Stimulated activated CD4-positive, alpha-beta T cell treated with anti-CD3 and anti-CD28 coated beads, Interleukin-1b, Interleukin-23, amount 100 ng/mL, for 48 hours (primary cell): ENCODE measurements around the gene CBY1.
"Not testable (repeated sequence)": the region's sequence is repeated elsewhere in the genome, so short reads cannot be mapped to it uniquely, and the experiment has no call there.

Experiments
- DNase-seq: peaks from one replicate; pipeline ENCODE4 v3.0.0-alpha.2; 2020

Gene CBY1

GRCh38 chr22:38656256-38657044 is at the start of gene CBY1, which contains the start of gene FAM227A:
TSS of gene CBY1 (plus strand) at chr22:38656638. CDS start at chr22:38668055, 11,417 bp downstream.
TSS of gene FAM227A (minus strand) at chr22:38656392. CDS start at chr22:38650168, 6,224 bp downstream.
- DNase-seq, result peak; percentile 83

- no peak for DNase-seq
Observed at GRCh38 chr22:38607680-38608079, 48.8 kb upstream of the CBY1 start.

DNA sequence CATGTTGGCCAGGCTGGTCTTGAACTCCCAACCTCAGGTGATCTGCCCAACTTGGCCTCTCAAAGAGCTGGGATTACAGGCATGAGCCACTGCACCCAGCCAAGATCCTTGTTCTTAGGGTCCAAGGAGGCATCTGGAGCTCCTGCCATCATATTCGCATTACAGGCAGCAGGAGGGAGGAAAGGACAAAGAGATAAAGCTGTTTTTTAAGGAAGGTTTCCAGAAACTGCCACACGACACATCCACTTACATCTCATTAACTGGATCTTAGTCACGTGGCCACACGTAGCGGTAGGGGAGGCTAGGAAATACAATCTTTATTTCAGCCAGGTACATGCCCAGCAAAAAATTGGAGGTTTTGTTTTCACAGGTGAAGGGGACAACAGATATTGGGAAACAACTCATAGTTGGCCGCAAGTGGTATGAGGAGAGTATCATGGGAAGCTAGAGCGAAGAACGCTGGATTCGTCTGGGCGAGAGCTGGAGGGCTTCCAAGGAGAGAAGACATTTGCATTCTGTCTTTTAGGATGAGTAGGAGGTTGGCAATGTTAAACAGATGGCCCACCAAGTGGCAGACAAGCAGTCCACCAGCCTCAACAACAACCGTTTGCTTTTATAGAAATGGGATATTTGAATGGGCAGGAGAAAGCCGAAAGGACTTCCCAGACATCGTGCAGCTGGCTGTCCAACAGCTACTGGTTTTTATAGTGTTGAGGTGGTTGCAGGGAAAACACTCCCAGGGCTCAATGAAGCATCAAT is 47.3 kb upstream of the CBY1 start:
- DNase-seq, result no peak

DNA sequence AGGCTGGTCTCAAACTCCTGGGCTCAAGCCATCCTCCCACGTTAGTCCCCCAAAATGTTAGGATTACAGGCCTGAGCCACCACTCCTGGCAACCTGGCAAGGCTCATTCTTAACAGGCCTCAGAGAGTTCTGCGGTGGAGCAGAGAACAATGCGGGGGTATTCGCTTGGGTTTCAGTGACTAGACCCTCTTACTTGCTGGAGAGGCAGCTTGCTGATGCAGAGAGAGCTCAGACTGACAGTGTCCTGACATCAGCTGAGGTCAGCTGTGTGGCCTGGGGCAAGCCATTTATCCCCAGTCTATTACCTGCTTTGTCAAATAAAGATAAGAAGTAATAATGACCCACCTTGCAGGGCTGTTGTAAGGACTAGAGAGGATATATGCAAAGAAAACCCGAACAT is 46.2 kb upstream of the CBY1 start:
- no peak for DNase-seq

GRCh38 chr22:38611559-38611958 is 44.9 kb upstream of the CBY1 start:
- DNase-seq, result no peak

DNA sequence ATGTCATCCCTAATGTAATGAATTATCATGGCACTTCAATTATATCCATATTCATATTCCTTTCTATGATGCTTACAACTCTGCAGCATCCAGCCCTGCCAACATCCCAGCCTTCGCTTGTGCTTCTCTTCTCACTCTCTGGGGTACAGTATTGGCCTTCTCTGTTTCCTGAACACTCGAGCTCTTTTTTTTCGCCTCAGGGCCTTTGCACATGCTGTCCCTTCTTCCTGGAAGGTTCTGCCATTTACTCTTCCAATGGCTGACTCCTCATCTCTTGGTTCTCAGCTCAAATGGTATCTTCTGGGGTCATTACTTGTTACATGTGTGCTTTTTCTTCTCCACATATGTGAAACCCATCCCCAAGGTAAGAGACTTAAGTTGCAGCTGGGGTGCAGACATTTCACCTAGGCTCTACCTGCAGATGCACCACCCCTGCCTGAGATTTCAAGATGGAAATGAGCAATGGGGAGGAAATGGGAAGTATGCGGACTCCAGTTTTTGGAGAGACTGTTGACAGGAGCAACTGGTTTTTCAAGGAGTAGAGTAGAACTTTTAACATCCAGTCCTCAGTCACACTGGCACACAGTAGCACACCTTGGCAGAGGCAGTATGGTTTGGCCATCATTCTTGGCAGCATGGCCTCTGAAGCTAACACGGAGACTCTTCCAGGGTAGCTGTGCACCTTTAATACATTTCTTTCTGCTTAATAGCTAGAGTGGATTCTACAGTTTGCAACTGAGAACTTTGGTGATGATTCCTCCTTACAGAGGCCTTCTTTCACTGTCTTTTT is 44.0 kb upstream of the CBY1 start:
- no peak for DNase-seq

- no peak for DNase-seq
Observed at GRCh38 chr22:38613588-38613987, 42.9 kb upstream of the CBY1 start.

DNA sequence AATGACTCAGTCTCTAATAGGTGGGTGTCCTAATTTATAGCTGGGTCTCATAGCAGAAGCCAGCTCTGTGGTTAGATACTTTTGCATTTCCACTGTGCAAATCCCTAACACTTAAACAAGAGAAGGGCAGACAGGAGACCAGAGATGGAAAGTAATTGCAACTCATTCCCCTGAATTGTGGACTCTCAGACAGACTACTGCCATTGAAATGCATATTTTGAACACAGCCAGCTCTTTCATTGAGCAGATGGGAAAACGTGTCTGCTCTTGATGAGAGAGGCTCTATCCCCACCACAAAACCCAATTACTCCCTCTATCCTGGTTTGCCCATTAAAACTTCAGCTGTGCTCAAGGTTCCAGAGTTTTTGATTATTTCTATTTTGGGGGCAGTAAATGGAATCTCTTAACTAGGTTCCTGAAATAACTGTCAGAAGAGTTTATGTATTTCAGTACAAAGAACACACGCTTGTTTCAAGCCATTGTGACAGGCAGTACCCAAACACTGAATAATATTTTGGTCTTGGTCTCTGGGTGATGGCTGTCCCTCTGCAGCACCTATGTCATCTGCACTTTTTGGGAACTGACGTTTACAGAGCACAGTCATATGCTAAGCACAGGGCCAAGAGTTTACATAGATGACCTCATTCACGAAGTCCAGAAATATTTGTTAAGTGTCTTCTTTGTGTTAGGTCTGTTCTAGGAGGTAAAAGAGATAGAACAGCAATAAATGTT is 41.9 kb upstream of the CBY1 start:
- DNase-seq, result no peak

DNA sequence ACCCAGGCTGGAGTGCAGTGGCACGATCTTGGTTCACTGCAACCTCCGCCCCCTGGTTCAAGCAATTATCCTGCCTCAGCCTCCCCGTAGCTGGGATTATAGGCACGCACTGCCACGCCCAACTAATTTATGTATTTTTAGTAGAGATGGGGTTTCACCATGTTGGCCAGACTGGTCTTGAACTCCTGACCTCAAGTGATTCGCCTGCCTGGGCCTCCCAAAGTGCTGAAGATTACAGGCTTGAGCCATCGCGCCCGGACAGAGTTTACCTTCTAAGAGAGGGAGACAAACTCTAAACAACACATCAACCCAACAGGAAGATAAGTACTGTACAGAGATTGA is 41.4 kb upstream of the CBY1 start:
- not testable (repeated sequence) for DNase-seq

DNA sequence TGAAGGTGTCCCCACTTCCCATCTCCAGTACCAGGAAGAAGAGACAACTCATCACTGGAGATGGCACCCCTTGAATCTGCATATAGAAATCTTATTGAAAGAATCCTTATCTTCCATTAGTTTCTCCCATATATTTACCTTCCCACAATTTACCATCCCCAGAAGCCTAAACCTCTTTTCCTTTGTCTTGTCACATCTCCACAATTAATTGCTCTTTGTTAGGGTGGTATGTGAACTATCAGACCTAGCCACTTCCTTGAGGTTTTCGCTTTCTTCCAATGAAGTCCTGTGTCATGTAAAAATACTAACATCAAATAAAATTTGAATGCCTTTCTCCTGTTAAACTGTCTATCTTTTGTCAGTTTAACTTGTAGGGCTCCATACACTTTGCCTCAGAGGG is 38.2 kb upstream of the CBY1 start:
- DNase-seq, result no peak

DNA sequence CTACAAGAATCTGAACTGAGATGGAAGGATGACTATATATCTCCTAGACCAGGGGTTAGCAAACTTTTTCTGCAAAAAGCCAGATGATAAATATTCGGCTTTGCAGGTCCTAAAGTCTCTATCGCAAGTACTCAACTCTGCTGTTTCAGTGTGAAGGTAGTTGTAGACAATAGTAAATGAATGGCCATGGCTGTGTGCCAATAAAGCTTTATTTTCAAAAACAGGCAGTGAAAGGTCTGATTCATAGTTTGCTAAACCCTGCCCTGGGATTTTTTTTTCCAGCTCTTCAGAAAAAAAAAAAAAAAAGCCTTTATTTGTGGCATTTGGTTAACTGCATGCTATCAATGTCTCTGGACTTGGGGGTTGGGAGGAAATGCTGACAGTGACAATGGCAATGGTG is 37.8 kb upstream of the CBY1 start:
- DNase-seq, result no peak

GRCh38 chr22:38623351-38623750 is 33.1 kb upstream of the CBY1 start:
- DNase-seq, result no peak

DNA sequence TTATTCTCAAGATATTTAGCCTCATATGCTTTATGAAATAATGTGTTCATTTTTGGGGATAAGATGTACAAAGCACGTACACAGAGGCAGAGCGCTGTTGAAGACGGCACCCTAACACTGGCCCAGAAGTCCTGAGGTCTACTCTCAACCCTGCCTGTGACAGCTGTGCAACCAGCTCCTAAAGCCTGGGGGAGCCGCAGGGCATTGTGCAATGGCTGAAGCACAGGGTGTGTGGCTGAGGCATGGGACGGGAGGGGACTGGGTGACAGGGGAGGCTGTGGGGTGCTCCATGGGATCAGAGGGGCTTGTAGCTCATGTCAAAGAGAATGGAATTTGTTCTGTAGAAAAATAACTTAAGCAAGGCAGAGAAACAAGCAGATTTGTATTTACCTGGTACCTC is 28.0 kb upstream of the CBY1 start:
- DNase-seq, result no peak

GRCh38 chr22:38629108-38629507 is 27.3 kb upstream of the CBY1 start:
- DNase-seq, result no peak

DNA sequence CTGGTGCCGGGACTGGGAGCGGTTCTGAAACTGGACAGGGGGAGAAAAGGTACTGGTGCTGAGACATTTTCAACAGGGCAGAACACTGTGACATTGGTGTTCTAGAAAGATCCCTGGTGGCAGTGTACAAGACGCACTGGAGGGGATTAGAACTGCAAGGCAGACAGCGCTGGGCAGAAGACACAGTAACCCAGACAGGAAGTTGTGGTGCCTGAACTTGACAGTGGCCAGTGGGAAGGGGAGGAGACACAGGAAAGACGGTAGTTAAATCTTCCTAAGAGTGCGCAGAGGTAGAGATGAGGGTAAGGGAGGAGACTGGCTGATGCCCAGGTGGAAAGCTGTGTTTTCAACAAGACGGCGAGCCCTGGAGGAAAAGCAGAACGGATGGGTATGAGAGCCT is 24.7 kb upstream of the CBY1 start:
- no peak for DNase-seq

DNA sequence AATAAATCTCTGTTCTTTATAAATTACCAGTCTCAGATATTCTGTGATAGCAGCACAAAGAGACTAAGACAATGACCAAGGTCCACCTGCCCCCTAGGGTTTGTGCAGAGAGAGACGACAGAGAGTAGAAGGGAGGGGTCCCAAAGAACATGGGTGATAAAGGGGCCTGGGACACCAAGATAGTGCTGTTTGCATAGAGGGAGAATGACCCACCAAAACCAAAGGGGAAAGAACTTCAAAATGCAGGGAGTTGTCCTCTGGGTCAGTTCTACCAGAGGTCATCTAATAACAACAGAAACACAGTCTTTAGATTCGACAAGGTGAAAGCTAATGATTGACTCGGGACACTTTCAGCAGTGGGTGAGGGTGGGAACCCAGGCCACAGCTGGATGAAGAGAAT is 23.9 kb upstream of the CBY1 start:
- no peak for DNase-seq

DNA sequence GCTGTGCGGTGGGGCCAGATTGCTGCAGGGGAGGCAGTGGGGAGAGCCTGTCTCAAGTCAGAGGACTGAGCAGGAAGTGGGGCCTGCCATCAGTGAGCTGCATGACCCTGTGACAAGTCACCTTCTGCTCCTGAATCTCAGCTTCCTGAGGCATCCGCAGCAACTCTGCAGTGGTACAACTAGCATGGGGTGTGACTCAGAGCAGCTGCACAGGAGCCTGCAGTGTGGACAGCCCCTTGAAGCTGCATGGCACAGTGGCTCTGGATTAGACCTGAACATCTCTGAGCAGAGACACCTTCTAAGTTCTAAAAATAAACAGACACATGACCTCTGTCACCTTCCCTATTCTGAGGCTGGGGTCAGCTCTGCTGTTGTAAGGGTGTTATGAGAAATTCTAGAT is 18.2 kb upstream of the CBY1 start:
- DNase-seq, result no peak

GRCh38 chr22:38638728-38639127 is 17.7 kb upstream of the CBY1 start:
- no peak for DNase-seq

DNA sequence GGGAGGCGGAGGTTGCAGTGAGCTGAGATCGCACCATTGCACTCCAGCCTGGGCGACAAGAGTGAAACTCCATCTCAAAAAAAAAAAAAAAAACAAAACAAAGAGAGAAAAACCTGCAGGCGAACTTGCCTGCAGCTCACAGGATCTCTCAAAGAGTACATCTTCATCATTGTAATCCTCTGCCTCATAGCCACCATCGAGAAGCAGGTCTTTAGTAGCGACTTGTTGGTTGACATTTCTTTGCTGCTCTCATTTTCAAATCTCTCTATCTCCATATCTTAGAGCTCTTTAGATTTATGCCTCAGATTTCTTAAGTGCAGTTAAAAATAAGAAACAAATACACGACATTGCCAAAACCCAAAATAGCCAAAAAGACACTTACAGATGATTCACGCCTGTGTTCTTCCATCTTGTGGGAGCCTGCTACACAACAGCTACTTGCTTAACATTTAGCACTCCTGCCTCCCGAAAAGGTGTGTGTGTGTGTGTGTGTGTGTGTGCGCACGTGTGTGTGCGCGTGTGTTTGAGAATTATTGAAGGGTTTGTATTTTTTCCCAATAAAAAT is 14.9 kb upstream of the CBY1 start:
- no peak for DNase-seq

GRCh38 chr22:38644245-38644644 is 12.2 kb upstream of the CBY1 start:
- not testable (repeated sequence) for DNase-seq

DNA sequence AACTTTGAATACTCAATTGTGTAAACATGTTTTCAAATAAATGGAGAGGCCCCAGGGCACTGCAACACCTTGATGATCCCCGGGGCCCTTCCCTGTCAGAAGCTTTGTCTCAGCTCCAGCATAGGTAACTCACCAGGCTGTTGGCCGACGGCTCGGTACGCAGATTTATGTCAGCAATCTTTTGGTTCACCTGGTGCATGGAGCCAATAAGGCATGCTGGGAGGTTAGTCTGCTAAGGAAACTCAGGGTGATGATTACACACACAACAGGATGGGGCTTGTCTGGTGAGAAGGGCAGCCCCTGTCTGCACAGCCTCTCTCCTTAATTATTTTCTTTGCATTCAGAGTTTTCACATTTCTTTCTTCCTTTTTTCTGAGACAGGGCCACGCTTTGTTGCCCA is 11.0 kb upstream of the CBY1 start:
- DNase-seq, result no peak

DNA sequence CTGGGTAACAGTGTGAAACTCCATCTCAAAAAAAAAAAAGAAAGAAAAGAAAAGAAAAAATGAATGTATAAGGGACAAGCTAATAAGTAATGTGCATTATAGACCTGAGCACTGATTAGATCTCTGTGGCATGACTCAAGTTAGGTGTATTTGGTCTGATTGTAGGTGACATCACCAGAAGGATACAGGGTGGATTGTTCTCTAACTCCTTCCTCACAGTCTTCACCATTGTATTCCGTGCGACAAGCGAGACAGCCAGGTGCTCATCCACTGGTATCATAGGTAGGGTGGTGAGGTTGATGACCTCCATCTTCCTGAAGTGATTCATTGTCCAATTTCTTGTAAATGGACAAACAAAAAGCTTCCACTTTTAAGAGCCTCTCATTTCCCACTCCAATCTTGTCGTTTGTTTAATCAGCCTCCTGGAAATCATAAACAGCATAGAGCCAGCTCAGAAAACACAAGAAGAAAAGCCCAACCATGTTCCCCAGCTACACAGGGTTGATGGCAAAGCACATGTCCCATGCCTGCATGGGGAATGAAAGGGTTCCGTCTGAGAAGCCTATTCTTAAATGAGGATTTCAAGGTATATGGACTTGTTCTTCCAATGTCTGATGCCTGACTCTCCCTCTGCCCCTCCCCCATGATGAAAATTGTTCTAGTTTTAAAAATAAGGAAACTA is 6.5 kb upstream of the CBY1 start:
- DNase-seq, result no peak
